Astrocyte of the spinal cord (primary cell): Measurements from ENCODE around the gene MCUB.
A peak's percentile ranks its signal among the peaks of the same experiment; 100 is the strongest.
"Not testable (repeated sequence)": the region's sequence is repeated elsewhere in the genome, so short reads cannot be mapped to it uniquely, and the experiment has no call there.

Experiments used
- DNase-seq: peaks from one replicate; pipeline ENCODE4 v3.0.0; 2011; ENCODE audit warnings: low read depth, low spot score
- H3K4me3 ChIP-seq: 2 replicates; pipeline ENCODE4 v1.5.1; 2011; ENCODE audit warnings: low read depth, mild to moderate bottlenecking, low read length, moderate library complexity
- in situ Hi-C: cut with HindIII; loops from 2 replicates; pipeline ENCODE4 v1.10.0; 2017; ENCODE audit warnings: low sequenced_read_pairs
- TF ChIP-seq, protein P1 (sequence below): IDR thresholded peaks from 2 replicates; pipeline ENCODE4 v1.5.1; 2012; ENCODE audit warnings: low read depth, mild to moderate bottlenecking, low read length, inconsistent platforms

MCUB gene

DNA sequence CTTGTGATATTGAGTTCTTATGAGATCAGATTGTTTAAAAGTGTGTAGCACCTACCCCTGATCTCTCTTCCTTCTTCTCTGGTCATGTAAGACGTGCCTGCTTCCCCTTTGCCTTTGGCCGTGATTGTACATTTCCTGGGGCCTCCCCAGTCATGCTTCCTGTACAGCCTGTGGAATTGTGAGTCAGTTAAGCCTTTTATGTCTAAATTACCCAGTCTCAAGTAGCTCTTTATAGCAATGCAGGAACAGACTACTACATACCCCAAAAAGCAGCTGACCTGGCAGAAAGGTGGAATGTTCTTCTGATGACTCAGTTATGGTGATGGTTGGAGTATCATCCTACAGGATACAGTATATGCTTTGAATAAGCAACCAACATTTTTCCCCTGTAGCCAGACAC is 11.4 kb upstream of the MCUB start:
- no peak overlapping the region for H3K4me3 ChIP-seq
- DNase-seq = peak; percentile 88
- TF ChIP-seq, protein P1, sequence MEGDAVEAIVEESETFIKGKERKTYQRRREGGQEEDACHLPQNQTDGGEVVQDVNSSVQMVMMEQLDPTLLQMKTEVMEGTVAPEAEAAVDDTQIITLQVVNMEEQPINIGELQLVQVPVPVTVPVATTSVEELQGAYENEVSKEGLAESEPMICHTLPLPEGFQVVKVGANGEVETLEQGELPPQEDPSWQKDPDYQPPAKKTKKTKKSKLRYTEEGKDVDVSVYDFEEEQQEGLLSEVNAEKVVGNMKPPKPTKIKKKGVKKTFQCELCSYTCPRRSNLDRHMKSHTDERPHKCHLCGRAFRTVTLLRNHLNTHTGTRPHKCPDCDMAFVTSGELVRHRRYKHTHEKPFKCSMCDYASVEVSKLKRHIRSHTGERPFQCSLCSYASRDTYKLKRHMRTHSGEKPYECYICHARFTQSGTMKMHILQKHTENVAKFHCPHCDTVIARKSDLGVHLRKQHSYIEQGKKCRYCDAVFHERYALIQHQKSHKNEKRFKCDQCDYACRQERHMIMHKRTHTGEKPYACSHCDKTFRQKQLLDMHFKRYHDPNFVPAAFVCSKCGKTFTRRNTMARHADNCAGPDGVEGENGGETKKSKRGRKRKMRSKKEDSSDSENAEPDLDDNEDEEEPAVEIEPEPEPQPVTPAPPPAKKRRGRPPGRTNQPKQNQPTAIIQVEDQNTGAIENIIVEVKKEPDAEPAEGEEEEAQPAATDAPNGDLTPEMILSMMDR = no peak
- in situ Hi-C loops = no loop called here

DNA sequence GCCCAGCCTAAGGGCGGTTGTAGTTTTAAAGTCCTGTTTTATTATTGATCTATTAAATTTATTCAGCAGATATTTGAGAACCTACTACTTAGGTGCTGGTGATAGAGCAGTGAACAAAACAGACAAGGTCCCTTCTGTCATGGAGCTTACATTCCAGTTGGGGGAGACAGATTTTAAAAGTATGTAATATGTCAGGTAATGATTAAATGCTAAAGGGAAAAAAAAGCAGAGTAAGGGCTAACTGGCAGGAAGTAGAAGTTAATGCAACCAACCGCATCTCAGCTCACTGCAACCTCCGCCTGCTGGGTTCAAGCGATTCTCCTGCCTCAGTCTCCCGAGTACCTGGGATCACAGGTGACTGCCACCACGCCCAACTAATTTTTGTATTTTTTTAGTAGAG is 7.8 kb upstream of the MCUB start:
- no peak overlapping the region for H3K4me3 ChIP-seq
- in situ Hi-C loops = no loop called here
- DNase-seq = no peak
- TF ChIP-seq, protein P1 = no peak

DNA sequence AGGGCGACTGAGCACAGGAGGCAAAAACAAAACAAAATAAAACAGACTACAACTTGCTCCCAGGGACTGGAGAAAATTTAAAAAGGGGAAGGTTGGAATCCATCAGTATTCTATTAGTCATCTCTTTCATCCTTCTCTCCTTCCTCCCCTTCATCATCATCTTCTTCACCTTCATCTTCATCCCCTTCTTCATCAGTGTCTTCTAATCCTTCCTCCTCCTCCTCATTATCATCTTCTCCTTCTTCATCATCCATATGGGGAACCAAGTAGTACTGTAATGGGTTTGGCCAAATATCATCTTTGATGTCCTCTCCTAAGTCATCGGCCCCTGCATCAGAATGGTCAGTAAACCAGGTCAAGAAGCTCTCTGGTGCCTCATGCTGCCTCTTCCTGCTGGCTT is 6.9 kb upstream of the MCUB start:
- DNase-seq = no peak
- TF ChIP-seq, protein P1 = no peak
- H3K4me3 ChIP-seq = no peak overlapping the region
- in situ Hi-C loops = no loop called here

DNA sequence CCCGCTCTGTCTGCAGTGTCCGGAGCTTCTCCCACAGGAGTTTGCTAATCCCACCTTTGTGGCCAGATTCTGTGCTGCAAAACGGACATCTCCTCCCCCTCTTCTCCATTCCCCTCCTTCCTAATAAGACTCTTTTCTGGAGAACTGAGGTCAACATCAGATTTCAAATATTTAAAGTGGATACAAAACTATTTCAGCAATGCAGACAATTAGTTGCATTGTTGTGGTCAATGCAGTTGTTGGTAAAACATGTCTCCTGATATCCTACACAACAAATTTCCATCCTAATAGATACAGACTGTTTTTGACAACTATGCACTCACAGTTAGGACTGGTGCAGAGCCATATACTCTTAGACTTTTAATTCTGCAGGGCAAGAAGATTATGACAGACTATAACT is 5.1 kb upstream of the MCUB start:
- H3K4me3 ChIP-seq = no peak overlapping the region
- no peak for DNase-seq
- TF ChIP-seq, protein P1 = no peak
- in situ Hi-C loops = no loop called here

DNA sequence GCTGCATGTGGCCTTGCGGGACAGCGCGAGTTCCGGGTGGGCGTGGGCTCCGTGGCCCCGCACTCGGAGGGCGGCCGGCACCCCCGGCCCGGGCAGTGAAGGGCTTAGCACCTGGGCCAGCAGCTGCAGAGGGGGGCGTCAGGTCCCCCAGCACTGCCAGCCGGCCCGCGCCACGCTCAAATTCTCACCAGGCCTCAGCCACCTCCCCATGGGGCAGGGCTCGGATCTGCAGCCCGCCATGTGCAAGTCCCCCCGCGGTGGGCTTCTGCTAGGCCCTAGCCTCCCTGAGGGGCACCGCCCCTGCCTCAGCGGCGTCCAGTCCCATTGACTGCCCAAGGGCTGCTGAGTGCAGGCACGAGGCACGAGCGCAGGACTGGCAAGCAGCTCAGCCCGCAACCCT is 2.6 kb upstream of the MCUB start:
- no peak overlapping the region for H3K4me3 ChIP-seq
- no peak for DNase-seq
- TF ChIP-seq, protein P1 = no peak
- in situ Hi-C loops = no loop called here

DNA sequence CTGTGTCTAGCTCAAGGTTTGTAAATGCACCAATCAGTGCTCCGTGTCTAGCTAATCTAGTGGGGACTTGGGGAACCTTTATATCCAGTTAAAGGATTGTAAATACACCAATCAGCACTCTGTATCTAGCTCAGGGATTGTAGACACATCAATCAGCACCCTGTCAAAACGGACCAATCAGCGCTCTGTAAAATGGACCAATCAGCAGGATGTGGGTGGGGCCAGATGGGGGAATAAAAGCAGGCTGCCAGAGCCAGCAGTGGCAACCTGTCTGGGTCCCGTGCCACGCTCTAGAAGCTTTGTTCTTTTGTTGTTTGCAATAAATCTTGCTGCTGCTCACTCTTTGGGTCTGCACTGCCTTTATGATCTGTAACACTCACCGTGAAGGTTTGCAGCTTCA is 2.0 kb upstream of the MCUB start:
- in situ Hi-C loops, DNase-seq, H3K4me3 ChIP-seq: not testable (repeated sequence)

DNA sequence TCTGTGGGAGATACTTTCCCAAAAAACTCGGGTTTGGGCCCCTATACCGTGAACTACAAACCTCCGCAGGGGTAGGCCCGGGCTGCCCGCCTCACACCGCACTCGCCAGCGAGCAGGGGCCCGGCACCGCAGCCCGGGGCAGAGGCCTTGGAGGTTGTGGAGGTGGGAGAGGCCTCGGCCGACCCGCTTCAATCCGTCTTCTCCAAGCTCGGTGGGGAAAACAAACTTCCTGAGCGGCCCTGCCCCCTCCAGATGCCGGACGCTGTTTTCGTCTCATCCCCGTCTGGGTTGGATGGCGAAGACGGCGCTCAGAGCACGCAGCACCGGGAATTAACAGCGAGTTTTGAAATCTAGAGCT is 442 bp upstream of the MCUB start:
- TF ChIP-seq, protein P1 = no peak
- H3K4me3 ChIP-seq = peak overlapping the region; percentile 77
- in situ Hi-C loops = no loop called here
- DNase-seq = no peak
